Neural cell (in vitro differentiated cells): Measurements from ENCODE around the gene KLF13.

Source experiments
- EP300 ChIP-seq: fragments of 450-650 bp; conservative IDR thresholded peaks from 2 replicates; pipeline ENCODE4 v1.6.1; 2014; ENCODE audit warnings: antibody characterized with exemption, mild to moderate bottlenecking, moderate library complexity; ENCODE audit not compliant: poor library complexity, severe bottlenecking
- EZH2 ChIP-seq: fragments of 200-600, 300-800 bp; shearing (Covaris generic), sonication (generic); IDR thresholded peaks from 2 replicates; pipeline ENCODE4 v1.6.1; 2014; ENCODE audit warnings: antibody characterized with exemption, low read length, borderline replicate concordance, mild to moderate bottlenecking; ENCODE audit not compliant: insufficient read depth, poor library complexity, severe bottlenecking

GRCh38 chr15:31320022-31320421 is 6.6 kb upstream of the KLF13 start:
- TF ChIP-seq EP300 (no peak), EZH2 (no peak)
